Spinal cord (tissue), 10 donors: ENCODE data around the gene PPM1F. TPM values are rescaled to one million over a fixed set of nuclear protein-coding genes. Genes with fewer than 3 reads are reported as not detected.
A peak's percentile ranks its signal among the peaks of the same experiment; 100 is the strongest.

ENCODE experiments used
- DNase-seq, 6 donors: peaks; one replicate each; pipeline versions ENCODE4 v3.0.0 to v3.0.0-alpha.2; 2013 to 2015; ENCODE audit warnings: low spot score in 6 of 6, low read depth in 4 of 6
- H3K27ac ChIP-seq: one replicate; pipeline ENCODE4 v1.5.1; 2013; ENCODE audit warnings: low read depth, low read length, control low read depth
- H3K27me3 ChIP-seq: one replicate; pipeline ENCODE4 v1.6.1; 2013; ENCODE audit warnings: low read length; ENCODE audit not compliant: control insufficient read depth, insufficient read depth
- H3K36me3 ChIP-seq: one replicate; pipeline ENCODE4 v1.6.1; 2013; ENCODE audit warnings: low read length; ENCODE audit not compliant: control insufficient read depth, insufficient read depth
- H3K4me1 ChIP-seq: one replicate; pipeline ENCODE4 v1.6.1; 2013; ENCODE audit warnings: low read length; ENCODE audit not compliant: control insufficient read depth, insufficient read depth
- H3K4me3 ChIP-seq: one replicate; pipeline ENCODE4 v1.5.1; 2013; ENCODE audit warnings: low read depth, low read length, control low read depth
- H3K9me3 ChIP-seq: one replicate; pipeline ENCODE4 v1.6.1; 2013; ENCODE audit warnings: low read length; ENCODE audit not compliant: control insufficient read depth, insufficient read depth
- WGBS: methylation state at CpG from one replicate; pipeline ENCODE4 v1.1.5; 2013; ENCODE audit warnings: missing lambda C conversion rate; ENCODE audit not compliant: insufficient coverage; 5-methylcytosine and 5-hydroxymethylcytosine counted together
- long read RNA-seq, 4 donors: transcript quantifications; one replicate each; lab custom pipeline, GENCODE V29; 2026
- polyA plus RNA-seq, 2 donors: library from polyadenylated mRNA; unstranded; fragments of 120-200 nt; gene quantifications; one replicate each; pipeline ENCODE4 v1.2.1, GENCODE V29; 2013; ENCODE audit not compliant: insufficient read length in 2 of 2
- total RNA-seq, 2 donors: library from RNA; depleted of rRNA in 1 of 2; stranded (reverse); fragments of 120-200 nt in 1 of 2; fragments of >200 nt in 1 of 2; gene quantifications; one replicate each; pipeline versions ENCODE4 v1.2.3 to v1.2.4, GENCODE V29; 2013 to 2014
- donor health status: healthy.

The PPM1F gene
- total RNA-seq = 10 to 100 TPM; 22.6 to 34.9 TPM
- 10 to 100 TPM; 29.1 to 31.4 TPM for polyA plus RNA-seq
- long read RNA-seq, donor 1, full-length matches to known transcripts = 5 of 5 reads
- long read RNA-seq, donor 1, partial matches to known transcripts = 0 of 5 reads
- long read RNA-seq, donor 1, other reads (novel, unspliced or antisense) = 0 of 5 reads
- long read RNA-seq, donor 2 = 0 reads
- long read RNA-seq, donor 3, full-length matches to known transcripts = 2 of 2 reads
- long read RNA-seq, donor 3, partial matches to known transcripts = 0 of 2 reads
- long read RNA-seq, donor 3, other reads (novel, unspliced or antisense) = 0 of 2 reads
- long read RNA-seq, donor 4, full-length matches to known transcripts = 10 of 10 reads
- long read RNA-seq, donor 4, partial matches to known transcripts = 0 of 10 reads
- long read RNA-seq, donor 4, other reads (novel, unspliced or antisense) = 0 of 10 reads

DNA sequence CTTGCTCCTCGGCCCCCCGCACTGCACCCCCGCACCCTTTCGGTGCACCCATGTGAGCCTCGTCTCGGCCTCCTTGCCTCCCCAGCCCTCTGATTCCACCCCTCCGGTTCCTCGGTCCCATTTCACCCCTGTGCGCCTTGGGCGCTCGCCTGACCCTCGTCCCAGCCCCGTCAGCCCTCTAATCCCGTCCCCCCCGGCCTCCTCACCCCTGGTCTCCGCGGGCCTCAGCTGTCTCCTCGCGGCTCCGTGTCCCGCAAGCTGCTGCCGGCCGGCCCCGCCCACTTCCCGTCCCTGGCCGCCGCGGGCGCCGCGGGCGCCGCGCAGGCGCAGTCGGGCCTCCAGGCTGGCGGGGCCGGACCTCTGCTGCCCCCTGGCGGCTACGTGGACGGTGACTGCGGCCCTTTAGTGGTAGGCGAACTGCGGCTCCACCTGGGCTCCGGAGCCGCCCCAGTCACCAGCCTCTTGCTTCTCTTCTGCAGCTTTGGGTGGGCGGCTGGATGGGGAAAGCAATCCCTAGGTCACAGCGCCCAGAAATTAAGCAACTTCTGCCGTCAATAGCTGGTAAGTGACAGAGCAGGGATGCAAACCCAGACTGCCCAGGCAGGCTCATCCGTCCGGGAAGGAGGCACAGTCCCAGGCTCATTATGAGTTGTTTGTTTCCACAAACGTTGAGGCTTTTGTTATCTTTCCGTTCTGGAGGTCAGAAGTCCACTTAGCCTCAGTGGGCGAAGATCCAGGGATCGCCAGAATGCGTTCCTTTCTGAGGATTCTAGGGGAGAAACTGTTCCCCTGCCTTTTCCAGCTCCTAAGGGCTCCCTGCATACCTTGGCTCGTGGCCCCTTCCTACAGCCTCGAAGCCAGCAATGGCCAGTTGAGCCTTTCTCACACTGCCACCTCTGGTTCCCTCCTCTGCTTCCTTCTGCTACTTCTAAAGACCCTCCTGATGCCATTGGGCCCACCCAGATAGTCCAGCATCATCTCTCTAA is at the start of gene PPM1F:
Gene PPM1F, minus strand, starts transcription at position 263 of the 986 bp plus-strand sequence. CDS start 6,800 bp downstream, outside the sequence.
- peak; percentile 60 to 94 (median 76) for DNase-seq
- Histone ChIP-seq H3K27me3 (no peaks in the 10 kb centered on the region), H3K9me3 (no peaks in the 10 kb centered on the region), H3K27ac (no peak within 1 kb of the TSS), H3K4me1 (peaks cover 41% of the 10 kb centered on the region), H3K4me3 (peak within 1 kb of the TSS; percentile 81), H3K36me3 (peaks cover 22% of the 10 kb centered on the region)
- 12% methylated on average over 58 of the region's 58 CpGs for WGBS

DNA sequence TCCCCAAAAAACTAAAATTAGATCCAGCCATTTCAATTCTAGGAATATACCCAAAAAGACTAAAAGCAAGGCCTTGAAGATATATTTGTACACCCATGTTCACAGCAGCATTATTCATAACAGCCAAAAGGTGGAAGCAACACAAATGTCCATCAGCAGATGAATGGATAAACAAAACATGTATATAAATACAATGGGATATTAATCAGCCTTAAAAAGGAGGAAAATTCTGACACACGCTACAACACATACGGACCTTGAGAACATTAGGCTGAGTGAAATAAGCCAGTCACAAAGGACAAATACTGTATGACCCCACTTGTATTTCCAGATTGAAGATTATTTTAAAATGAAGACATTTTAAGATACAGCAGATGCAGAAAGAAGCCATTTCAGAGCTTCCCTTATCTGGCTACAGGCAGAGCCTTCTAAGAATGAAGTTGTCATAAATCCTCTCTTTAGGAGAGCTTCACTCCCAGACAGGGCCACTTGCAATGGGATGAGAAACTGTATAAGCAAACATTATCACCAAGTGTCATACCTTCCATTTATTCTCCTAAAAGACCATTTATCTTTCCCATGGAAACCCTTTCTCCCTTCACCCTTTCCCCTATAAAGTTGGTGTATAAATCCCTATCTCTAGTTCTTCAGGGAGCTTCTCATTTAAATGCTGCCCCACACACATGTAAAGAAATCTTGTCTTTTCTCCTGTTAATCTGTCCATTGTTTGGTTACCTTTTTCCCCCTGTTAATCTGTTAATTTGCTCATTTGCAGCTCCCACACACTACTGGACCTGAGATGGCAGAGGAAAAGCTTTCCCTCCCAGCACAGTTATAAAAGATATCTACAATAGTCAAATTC is 49.2 kb upstream of the PPM1F start:
- no peak for DNase-seq
- Histone ChIP-seq H3K4me3 (no peak overlapping the region), H3K27me3 (peaks cover 3% of the 10 kb centered on the region), H3K4me1 (no peaks in the 10 kb centered on the region), H3K9me3 (no peaks in the 10 kb centered on the region), H3K27ac (no peak overlapping the region), H3K36me3 (no peaks in the 10 kb centered on the region)
- no CpG with 5 or more reads among the region's 2 CpGs for WGBS

DNA sequence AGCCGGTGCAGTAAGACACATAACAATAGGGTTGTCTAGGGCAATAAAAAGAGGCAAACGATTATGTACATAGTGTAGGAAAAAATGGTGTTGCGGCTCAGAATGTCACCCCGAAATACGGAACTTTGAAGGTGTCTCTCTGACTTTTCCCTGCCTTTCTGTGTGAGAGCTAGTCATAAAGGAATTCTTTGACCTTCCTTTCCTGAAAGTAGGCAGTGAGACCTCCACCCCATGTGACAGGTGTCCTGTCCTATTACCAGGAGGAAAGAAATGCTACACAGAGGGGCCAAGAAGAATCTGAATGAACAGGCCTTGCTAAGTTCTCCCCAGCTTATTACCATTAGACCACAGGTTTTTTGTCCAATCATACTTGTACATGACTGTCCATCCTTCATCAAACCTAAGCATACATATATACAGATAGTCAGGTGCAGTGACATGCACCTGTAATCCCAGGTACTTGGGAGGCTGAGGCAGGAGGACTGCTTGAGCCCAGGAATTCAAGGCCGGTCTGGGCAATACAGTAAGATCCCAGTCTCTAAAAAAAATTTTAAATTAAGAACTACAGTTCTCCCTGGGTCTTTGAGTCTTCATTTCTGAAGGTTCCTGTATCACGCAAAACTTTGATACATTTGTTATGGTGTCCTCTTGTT is 46.1 kb upstream of the PPM1F start:
- H3K4me3 ChIP-seq = no peak overlapping the region
- no peak overlapping the region for H3K27ac ChIP-seq
- WGBS = 87% methylated on average over 4 of the region's 7 CpGs
- no peak for DNase-seq
- H3K36me3 ChIP-seq = no peaks in the 10 kb centered on the region
- no peaks in the 10 kb centered on the region for H3K4me1 ChIP-seq
- H3K9me3 ChIP-seq = no peaks in the 10 kb centered on the region
- peaks cover 3% of the 10 kb centered on the region for H3K27me3 ChIP-seq

DNA sequence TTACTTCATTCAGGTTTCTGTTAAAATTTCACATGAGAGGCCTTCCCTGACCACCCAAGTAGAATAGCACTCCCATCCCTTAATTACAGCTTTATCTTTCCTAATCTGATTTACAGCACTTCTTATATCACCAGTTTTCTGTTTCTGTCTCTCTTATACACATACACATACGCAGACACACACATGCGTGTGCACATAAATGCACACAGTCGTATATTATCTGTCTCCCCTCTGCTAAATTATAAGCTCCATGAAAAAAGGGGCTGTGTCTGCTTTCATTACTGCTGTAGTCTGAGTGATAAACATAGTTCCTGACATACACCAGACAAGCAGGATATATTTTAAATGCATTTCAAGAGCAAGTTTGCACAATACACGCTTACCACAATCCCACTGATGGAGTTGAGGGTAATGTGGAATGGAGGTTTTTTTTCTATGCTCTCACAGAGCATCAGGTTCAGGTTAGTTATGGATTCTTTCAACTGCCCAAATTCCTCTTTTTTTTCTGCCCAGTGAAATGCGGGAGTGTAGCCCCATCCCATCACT is 43.6 kb upstream of the PPM1F start:
- no CpG with 5 or more reads among the region's 5 CpGs for WGBS
- no peaks in the 10 kb centered on the region for H3K36me3 ChIP-seq
- H3K27ac ChIP-seq = no peak overlapping the region

GRCh38 chr22:21995660-21996059 is 43.0 kb upstream of the PPM1F start:
- Histone ChIP-seq H3K4me1 (no peaks in the 10 kb centered on the region), H3K27ac (no peak overlapping the region), H3K27me3 (peaks cover 3% of the 10 kb centered on the region), H3K4me3 (no peak overlapping the region), H3K36me3 (no peaks in the 10 kb centered on the region), H3K9me3 (no peaks in the 10 kb centered on the region)
- 88% methylated on average over 3 of the region's 3 CpGs for WGBS
- DNase-seq = no peak

More for the DNA sequence above, 43.6 kb upstream of the PPM1F start:
- H3K4me1 ChIP-seq = no peaks in the 10 kb centered on the region
- DNase-seq = no peak
- H3K9me3 ChIP-seq = no peaks in the 10 kb centered on the region
- no peak overlapping the region for H3K4me3 ChIP-seq
- H3K27me3 ChIP-seq = peaks cover 3% of the 10 kb centered on the region

DNA sequence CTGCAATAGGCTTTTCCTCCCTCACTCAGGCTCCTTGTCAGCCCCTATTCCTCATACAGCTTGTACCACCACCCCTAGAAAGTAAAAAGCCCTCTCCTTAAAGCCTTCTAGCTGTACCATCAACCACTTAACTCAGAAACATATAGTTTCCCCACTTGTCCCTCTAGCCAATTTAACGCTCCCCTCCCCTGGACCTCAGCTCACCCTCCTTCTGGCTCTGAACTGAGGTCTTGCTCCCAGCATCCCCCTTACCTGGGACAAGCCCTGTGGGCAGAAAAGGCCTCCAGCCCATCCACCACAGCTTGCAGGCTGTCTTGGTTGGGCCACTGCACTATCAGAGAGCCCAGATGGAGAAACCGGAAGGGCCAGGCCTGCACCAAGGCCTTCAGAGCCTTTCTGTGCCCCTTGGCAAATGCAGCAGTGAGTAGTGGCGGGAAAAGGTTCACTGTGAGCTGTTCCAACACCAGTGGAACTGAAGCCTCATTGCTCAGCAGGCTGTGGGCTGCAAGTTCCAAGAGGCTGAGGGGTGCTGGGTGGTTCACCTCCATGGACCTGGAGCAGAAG is 42.3 kb upstream of the PPM1F start:
- Histone ChIP-seq H3K27me3 (no peaks in the 10 kb centered on the region), H3K27ac (no peak overlapping the region), H3K4me1 (no peaks in the 10 kb centered on the region), H3K4me3 (no peak overlapping the region), H3K36me3 (no peaks in the 10 kb centered on the region), H3K9me3 (no peaks in the 10 kb centered on the region)
- no peak for DNase-seq
- 87% methylated on average over 3 of the region's 3 CpGs for whole genome bisulfite sequencing

DNA sequence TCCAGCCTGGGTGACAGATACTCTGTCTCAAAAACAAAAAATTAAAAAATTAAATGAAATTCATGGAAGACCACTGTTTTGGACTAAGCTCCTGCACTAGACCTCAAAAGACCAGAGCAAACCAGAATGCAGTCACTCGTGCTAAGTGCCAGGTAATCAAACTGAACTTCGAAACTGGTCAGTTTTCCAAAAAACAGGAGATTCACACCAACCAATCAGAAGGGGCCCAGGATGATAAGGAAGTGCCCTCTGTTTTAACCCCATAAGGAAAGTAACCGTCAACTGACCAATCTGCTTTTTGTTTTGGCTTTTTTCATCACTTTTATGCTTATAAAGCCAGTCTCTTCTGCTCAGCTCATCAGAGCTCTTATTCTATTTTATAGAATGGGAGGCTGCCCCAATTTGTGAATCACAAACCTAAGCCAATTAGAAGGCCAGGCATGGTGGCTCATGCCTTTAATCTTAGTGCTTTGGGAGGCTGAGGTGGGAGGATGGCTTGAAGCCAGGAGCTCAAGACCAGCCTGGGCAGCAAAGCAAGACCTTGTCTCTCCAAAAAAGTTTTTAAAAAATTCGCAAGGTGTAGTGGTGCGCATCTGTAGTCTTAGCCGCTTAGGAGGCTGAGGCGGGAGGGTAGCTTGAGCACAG is 40.1 kb upstream of the PPM1F start:
- Histone ChIP-seq H3K27ac (no peak overlapping the region), H3K27me3 (no peaks in the 10 kb centered on the region), H3K4me1 (no peaks in the 10 kb centered on the region), H3K9me3 (no peaks in the 10 kb centered on the region), H3K36me3 (no peaks in the 10 kb centered on the region), H3K4me3 (no peak overlapping the region)
- 83% methylated on average over 7 of the region's 7 CpGs for WGBS
- no peak for DNase-seq

DNA sequence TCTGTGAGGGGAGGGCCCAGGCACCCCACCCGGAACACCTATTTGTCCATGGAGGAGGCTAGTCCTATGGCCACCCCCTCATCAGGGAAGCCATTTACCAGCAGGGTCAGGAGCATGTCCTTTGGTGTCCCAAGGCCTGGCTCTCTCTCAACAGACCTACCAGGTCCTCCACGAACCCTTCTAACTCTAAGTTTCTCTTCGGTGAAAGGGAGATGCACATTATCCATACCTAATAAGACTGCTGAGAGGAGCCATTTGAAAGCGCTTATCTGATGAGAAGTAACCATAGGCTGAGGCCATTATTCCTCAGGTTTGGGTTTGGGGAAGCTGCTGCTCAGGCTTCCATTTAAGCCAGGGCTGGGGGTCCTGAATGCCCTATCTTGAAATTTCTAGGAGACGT is 39.1 kb upstream of the PPM1F start:
- WGBS = 84% methylated on average over 3 of the region's 5 CpGs
- no peaks in the 10 kb centered on the region for H3K36me3 ChIP-seq
- no peaks in the 10 kb centered on the region for H3K9me3 ChIP-seq
- no peaks in the 10 kb centered on the region for H3K27me3 ChIP-seq
- no peak for DNase-seq
- no peak overlapping the region for H3K4me3 ChIP-seq
- no peaks in the 10 kb centered on the region for H3K4me1 ChIP-seq
- H3K27ac ChIP-seq = no peak overlapping the region
